HEK293 (cell line): ENCODE measurements around the gene CLDN10.

ENCODE experiments used
- REPIN1 ChIP-seq: fragments of 450-650 bp; formaldehyde crosslinking; IDR thresholded peaks from 2 replicates; pipeline ENCODE4 v1.5.1; 2017; ENCODE audit warnings: missing biosample characterization, missing genetic modification characterization, low read depth
- ZNF211 ChIP-seq: fragments of 450-650 bp; formaldehyde crosslinking; IDR thresholded peaks from 2 replicates; pipeline ENCODE4 v1.5.1; 2016; ENCODE audit warnings: low read depth, missing biosample characterization, missing genetic modification characterization
- ZNF274 ChIP-seq, 2 experiments: fragments of 200-500 bp in 1 of 2; fragments of 450-650 bp in 1 of 2; sonication (Bioruptor generic) in 1 of 2; formaldehyde crosslinking in 1 of 2; IDR thresholded peaks; 2 replicates each; pipeline versions ENCODE4 v1.5.1 to v1.6.1; 2014 to 2016; ENCODE audit warnings: borderline replicate concordance in 1 of 2, inconsistent platforms in 1 of 2, low read length in 1 of 2, missing biosample characterization in 1 of 2, missing genetic modification characterization in 1 of 2
- ZNF501 ChIP-seq: fragments of 450-650 bp; formaldehyde crosslinking; IDR thresholded peaks from 2 replicates; pipeline ENCODE4 v1.5.1; 2016; ENCODE audit warnings: missing biosample characterization, missing genetic modification characterization
- ZNF623 ChIP-seq: fragments of 450-650 bp; formaldehyde crosslinking; IDR thresholded peaks from 2 replicates; pipeline ENCODE4 v1.5.1; 2016; ENCODE audit warnings: missing biosample characterization, missing genetic modification characterization
- ZNF654 ChIP-seq: fragments of 450-650 bp; formaldehyde crosslinking; IDR thresholded peaks from 2 replicates; pipeline ENCODE4 v1.5.1; 2016; ENCODE audit warnings: low read depth, missing biosample characterization, missing genetic modification characterization
- ZNF660 ChIP-seq: fragments of 450-650 bp; IDR thresholded peaks from 2 replicates; pipeline ENCODE4 v1.5.1; 2018; ENCODE audit warnings: missing biosample characterization, mild to moderate bottlenecking, missing genetic modification characterization
- TF ChIP-seq, protein P1 (sequence below): sonication (generic); formaldehyde crosslinking; IDR thresholded peaks from 2 replicates; pipeline ENCODE4 v1.8.1; 2022; ENCODE audit warnings: mild to moderate bottlenecking, moderate library complexity, missing genetic modification reagents

DNA sequence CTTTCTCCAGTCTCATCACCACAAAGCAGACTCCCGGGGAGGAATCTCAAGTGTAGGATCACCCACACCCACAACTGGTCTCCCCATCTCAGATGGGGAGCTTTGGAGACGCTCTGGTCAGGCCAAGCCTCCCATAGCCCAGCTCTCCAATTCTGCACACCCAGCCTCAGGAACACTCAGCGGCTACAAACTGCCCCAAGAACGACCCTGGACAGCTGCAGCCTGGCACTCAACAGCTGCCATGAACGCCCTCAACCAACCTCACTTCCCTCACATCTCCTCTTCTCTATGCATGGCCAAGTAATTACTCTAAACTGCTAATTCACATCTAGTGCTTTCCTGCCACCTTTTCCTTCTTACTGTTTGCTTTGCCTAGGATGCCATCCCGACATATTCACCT is 49.4 kb downstream of the CLDN10 start:
- no peak for TF ChIP-seq ZNF654 (tag by site-specific recombination)
- TF ChIP-seq ZNF274 (IDR thresholded peaks at IDR 0.05; ENCODE audit: low read length): no peak
- no peak for TF ChIP-seq ZNF274 (tag by site-specific recombination; IDR thresholded peaks at IDR 0.05; ENCODE audit: borderline replicate concordance)
- no peak for TF ChIP-seq ZNF211
- TF ChIP-seq REPIN1: no peak
- no peak for TF ChIP-seq ZNF501
- TF ChIP-seq, protein P1, sequence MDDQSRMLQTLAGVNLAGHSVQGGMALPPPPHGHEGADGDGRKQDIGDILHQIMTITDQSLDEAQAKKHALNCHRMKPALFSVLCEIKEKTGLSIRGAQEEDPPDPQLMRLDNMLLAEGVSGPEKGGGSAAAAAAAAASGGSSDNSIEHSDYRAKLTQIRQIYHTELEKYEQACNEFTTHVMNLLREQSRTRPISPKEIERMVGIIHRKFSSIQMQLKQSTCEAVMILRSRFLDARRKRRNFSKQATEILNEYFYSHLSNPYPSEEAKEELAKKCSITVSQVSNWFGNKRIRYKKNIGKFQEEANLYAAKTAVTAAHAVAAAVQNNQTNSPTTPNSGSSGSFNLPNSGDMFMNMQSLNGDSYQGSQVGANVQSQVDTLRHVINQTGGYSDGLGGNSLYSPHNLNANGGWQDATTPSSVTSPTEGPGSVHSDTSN: no peak
- TF ChIP-seq ZNF623 (tag by site-specific recombination): no peak
- TF ChIP-seq ZNF660 (tag by site-specific recombination): no peak
